HUES64 (cell line): ENCODE data around the gene CALB2.

Experiments used
- H3K27ac ChIP-seq: 2 replicates; pipeline ENCODE4 v1.7.0; 2013; ENCODE audit warnings: low read depth, low read length, inconsistent platforms
- H3K27me3 ChIP-seq: 2 replicates; pipeline ENCODE4 v1.6.1; 2013; ENCODE audit warnings: mild to moderate bottlenecking, low read length; ENCODE audit not compliant: insufficient read depth
- H3K36me3 ChIP-seq: 2 replicates; pipeline ENCODE4 v1.6.1; 2013; ENCODE audit warnings: mild to moderate bottlenecking, low read length; ENCODE audit not compliant: insufficient read depth
- H3K4me1 ChIP-seq: 2 replicates; pipeline ENCODE4 v1.6.1; 2013; ENCODE audit warnings: mild to moderate bottlenecking, low read length, moderate library complexity; ENCODE audit not compliant: insufficient read depth
- H3K4me3 ChIP-seq: 2 replicates; pipeline ENCODE4 v1.5.1; 2013; ENCODE audit warnings: mild to moderate bottlenecking, low read length, moderate library complexity
- H3K9ac ChIP-seq: 2 replicates; pipeline ENCODE4 v1.6.1; 2013; ENCODE audit warnings: mild to moderate bottlenecking, low read depth, low read length
- H3K9me3 ChIP-seq: 2 replicates; pipeline ENCODE4 v1.6.1; 2013; ENCODE audit warnings: low read depth, low read length; ENCODE audit not compliant: insufficient read depth
- WGBS: fragments of 150-250, 120-280 bp; methylation state at CpG from one replicate; pipeline ENCODE4 v1.1.7; 2013; ENCODE audit warnings: missing lambda C conversion rate; 5-methylcytosine and 5-hydroxymethylcytosine counted together

The CALB2 gene

DNA sequence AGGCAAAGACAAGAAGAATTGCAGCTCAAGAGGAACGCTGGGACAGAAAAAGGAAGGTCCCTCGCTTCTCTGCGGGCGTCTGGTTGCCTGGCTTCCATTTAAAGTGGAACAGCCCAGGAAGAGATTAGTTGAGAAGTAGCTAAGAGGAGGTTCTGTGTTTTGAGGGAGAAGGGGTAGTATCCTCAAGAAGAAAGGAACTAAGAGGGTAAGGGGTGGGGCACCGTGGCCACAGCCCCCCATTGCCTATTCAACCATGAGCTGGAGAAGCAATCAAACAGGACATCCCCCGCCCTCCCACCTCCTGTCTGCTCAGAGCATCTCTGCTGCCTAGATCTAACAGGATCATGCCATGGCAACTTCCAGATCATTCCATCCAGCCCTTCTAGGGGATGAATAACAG is 18.1 kb upstream of the CALB2 start:
- H3K36me3 ChIP-seq, result no peaks in the 10 kb centered on the region
- H3K4me1 ChIP-seq, result no peaks in the 10 kb centered on the region; the same call in 1 of the 2 replicates
- no peaks in the 10 kb centered on the region for H3K27me3 ChIP-seq
- H3K9ac ChIP-seq, result no peak overlapping the region
- no peak overlapping the region for H3K27ac ChIP-seq
- H3K9me3 ChIP-seq, result no peaks in the 10 kb centered on the region
- WGBS, result 89% methylated on average over 6 of the region's 6 CpGs
- H3K4me3 ChIP-seq, result no peak overlapping the region

DNA sequence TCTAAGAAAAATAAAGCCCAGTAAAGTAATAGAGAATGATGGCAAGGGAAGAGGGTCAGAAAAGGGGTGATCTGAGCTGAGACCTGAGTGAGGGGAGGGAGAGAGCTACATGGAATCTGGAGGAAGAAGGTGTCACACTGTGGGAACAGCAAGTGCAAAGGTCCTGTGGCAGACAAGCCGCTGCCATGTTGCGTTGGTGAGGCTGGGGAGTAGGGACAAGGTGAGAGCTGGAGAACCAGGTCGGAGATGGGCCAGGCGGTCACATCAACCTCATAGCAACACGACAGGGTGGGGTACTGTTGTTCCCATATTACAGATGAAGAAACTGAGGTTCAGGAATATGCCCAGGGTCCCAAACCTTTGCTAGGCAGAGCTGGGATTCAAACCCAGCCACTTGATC is 16.6 kb upstream of the CALB2 start:
- Histone ChIP-seq H3K9ac (no peak overlapping the region), H3K27me3 (no peaks in the 10 kb centered on the region), H3K9me3 (no peaks in the 10 kb centered on the region), H3K4me3 (no peak overlapping the region), H3K4me1 (no peaks in the 10 kb centered on the region; the same call in 1 of the 2 replicates), H3K27ac (no peak overlapping the region), H3K36me3 (no peaks in the 10 kb centered on the region)
- WGBS, result 94% methylated on average over 5 of the region's 5 CpGs

DNA sequence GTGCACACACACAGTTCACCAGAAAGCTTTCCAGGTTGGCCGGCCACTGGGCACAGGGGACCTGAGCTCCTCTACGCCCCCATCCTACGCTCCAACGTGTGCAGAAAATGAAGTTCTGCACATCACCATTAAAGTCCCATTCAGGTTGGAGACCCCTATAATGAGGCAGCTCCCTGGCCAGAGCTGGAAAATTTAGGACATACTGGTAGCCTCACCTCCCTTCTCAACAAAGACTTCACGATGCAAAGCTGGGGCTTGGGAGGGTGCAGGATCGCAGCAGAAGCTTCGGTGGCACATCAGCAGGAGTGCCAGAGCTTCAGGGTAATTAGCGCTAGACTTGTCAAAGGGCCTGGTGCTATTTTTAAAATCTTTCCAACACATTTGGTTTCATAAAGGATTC is 15.4 kb upstream of the CALB2 start:
- H3K27ac ChIP-seq, result no peak overlapping the region
- WGBS, result 83% methylated on average over 8 of the region's 8 CpGs
- H3K4me1 ChIP-seq, result no peaks in the 10 kb centered on the region; the same call in 1 of the 2 replicates
- H3K9ac ChIP-seq, result no peak overlapping the region
- H3K9me3 ChIP-seq, result no peaks in the 10 kb centered on the region
- no peaks in the 10 kb centered on the region for H3K36me3 ChIP-seq
- no peak overlapping the region for H3K4me3 ChIP-seq
- H3K27me3 ChIP-seq, result no peaks in the 10 kb centered on the region

DNA sequence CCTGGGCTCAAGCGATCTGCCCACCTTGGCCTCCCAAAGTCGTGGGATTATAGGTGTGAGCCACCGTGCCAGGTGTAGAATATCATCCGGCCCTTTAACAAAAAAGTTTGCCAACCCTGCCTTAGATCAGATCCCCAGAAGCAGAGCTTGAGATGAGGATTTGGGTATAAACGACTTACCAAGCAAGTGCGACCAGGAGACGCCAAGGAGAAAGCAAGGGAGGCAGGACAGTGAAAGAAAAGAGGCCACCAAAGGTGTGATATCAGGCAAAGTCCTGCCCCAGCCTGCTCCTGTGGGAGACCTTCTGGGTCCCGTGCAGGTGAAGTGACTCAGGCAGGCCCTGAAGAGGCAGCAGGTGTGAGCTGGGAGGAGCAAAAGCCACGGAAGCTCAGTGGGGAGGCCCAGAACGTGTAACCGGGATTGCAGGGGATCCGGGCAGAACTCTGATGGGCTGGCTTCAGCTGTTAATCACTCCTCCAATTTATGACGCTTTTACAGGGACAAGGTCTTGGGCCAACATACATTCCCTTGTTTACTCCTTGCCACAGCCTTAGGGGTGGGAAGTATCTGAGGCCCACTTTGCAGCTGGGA is 14.1 kb upstream of the CALB2 start:
- H3K4me3 ChIP-seq, result no peak overlapping the region
- no peaks in the 10 kb centered on the region; the same call in 1 of the 2 replicates for H3K4me1 ChIP-seq
- H3K27me3 ChIP-seq, result no peaks in the 10 kb centered on the region
- no peaks in the 10 kb centered on the region for H3K9me3 ChIP-seq
- no peaks in the 10 kb centered on the region for H3K36me3 ChIP-seq
- 83% methylated on average over 13 of the region's 13 CpGs for WGBS
- no peak overlapping the region for H3K9ac ChIP-seq
- H3K27ac ChIP-seq, result no peak overlapping the region

DNA sequence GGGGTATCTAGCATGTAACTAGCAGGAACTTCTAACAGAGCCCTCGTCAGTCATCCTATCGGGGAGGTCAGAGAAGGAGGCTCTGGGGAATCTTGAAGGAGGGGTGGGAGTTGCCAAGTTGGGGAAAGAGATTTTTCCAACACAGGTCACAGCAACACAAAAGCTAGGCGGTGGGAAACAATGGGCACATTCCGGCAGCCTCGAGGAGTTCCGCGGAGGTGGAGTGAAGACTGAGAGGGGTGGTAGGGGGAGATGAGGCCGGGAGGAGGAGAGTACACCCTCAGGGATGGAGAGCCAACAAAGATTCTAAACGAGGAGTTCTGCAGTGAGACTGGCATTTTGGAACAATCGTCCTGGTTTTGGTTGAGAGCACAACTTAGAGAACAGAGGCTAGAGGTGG is 13.5 kb upstream of the CALB2 start:
- Histone ChIP-seq H3K9me3 (no peaks in the 10 kb centered on the region), H3K4me1 (no peaks in the 10 kb centered on the region; the same call in 1 of the 2 replicates), H3K9ac (no peak overlapping the region), H3K27me3 (no peaks in the 10 kb centered on the region), H3K36me3 (no peaks in the 10 kb centered on the region), H3K4me3 (no peak overlapping the region), H3K27ac (no peak overlapping the region)
- WGBS, result 77% methylated on average over 10 of the region's 10 CpGs

DNA sequence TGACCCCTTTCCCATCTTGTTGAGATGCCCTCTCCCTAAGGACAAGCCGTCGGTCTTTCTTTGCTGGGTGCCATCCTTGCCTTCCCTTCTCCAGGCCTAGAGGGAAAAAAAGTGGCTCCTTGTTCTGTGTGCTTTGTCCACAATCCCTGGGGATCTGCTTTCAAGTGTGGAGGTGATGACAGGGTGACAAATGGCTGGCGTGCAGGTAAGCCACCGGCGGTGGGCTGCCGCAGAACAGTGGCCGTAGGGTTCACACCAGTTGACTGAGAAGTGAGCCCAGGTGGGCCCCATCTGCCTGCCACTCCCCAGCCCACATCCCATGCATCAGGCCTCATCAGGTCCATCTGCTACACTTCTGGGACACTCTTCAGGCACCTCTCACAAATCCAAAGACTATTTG is 11.4 kb upstream of the CALB2 start:
- H3K9ac ChIP-seq, result no peak overlapping the region
- H3K36me3 ChIP-seq, result no peaks in the 10 kb centered on the region
- WGBS, result 91% methylated on average over 7 of the region's 7 CpGs
- no peaks in the 10 kb centered on the region; the same call in 1 of the 2 replicates for H3K4me1 ChIP-seq
- no peaks in the 10 kb centered on the region for H3K27me3 ChIP-seq
- H3K4me3 ChIP-seq, result no peak overlapping the region
- H3K9me3 ChIP-seq, result no peaks in the 10 kb centered on the region
- H3K27ac ChIP-seq, result no peak overlapping the region

DNA sequence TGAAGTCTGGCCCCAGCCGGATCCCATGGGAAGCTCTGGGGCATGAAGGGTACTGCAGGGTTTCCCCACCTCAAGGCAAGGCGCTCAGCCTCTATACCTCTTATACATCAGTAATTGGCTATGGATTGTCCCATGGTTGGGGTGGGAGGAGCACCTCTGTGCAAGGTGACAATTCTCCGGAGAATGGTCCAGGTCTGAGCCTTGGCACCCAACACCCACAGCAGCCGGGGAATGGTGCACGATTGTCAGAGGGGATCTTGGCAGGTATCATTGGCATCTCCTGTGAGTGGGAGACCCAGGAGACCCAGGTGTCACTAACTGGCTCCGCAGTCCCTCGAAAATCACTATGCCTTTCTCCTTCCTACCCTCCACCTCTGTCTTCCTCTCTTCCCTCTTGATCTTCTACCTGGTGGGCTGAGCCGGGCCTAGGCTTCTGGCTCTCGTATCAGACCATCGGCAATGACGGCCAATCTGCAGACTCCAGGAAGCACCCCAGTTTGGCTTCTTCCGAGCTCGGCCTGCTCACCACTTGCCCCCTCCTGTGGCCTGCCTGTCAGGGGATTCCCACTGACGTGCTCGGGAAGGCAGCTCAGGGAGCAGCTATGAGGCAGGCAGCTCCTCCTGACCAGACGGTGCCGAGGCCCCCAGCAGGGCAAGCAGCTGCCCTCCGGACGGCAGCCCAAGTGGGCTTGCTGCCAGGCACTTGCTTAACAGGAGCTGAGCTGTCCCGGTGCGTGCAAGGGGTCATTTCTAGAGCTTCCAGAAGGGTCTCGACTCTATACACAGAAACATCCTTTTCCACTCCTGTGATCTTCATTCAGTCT is 10.0 kb upstream of the CALB2 start:
- Histone ChIP-seq H3K36me3 (no peaks in the 10 kb centered on the region), H3K27ac (no peak overlapping the region), H3K9me3 (no peaks in the 10 kb centered on the region), H3K9ac (no peak overlapping the region), H3K27me3 (no peaks in the 10 kb centered on the region), H3K4me3 (no peak overlapping the region), H3K4me1 (no peaks in the 10 kb centered on the region; the same call in 1 of the 2 replicates)
- WGBS, result 92% methylated on average over 21 of the region's 22 CpGs

DNA sequence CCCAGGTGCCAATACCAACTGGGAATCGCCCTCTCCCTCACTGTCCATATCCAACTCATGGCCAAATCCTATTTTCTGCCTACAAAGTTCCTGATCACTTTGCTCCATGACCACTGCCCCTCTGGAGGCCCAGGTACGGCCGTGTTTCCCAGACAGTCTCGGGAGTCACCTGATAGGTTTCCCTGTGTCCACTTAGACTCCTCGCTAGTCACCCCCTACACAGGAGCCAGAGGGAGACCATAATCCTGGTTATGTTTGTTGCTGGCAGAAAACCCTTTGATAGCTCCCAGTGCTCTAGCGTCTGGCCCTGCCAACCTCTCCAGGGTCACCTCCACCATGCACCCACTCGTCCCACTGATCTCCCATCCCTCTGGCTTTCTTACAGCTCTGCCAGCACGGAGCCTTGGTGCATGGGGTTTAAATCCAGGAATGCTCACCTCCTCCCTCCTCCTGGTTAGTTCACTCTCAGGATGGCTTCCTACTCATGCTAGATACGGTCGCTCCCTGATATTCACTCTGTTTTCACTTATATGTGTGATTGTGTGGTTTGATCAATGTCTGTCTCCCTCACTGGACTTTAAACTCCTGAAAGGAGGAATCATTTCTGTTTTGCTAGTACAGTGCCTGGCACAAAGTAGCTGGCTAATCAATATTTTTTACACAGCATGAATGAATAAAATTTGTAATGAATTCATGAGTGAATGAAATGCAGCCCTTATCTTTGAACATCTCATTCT is 7.5 kb upstream of the CALB2 start:
- no peaks in the 10 kb centered on the region for H3K4me1 ChIP-seq
- H3K27me3 ChIP-seq, result no peaks in the 10 kb centered on the region
- H3K4me3 ChIP-seq, result no peak overlapping the region
- H3K9me3 ChIP-seq, result no peaks in the 10 kb centered on the region
- no peak overlapping the region for H3K9ac ChIP-seq
- H3K36me3 ChIP-seq, result no peaks in the 10 kb centered on the region
- H3K27ac ChIP-seq, result no peak overlapping the region
- 87% methylated on average over 10 of the region's 10 CpGs for WGBS

DNA sequence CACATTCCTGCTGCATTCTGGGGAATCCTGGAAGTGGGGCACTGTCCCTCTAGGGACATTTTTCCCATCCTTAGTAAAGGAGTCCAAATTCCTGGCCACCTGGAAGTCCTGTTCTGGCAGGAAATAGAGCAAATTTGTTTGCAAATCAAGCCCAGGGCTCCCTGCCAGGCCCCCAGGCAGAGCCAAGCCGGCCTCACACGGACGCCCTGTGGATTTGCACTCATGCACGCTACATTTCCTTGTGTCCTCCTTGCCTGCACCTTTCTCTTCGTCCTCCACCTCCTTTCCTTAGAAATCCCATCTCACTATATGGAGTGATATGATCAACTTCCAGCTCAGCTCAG is 7.0 kb upstream of the CALB2 start:
- Histone ChIP-seq H3K36me3 (no peaks in the 10 kb centered on the region), H3K27me3 (no peaks in the 10 kb centered on the region), H3K9ac (no peak overlapping the region), H3K9me3 (no peaks in the 10 kb centered on the region), H3K4me3 (no peak overlapping the region), H3K4me1 (no peaks in the 10 kb centered on the region), H3K27ac (no peak overlapping the region)
- WGBS, result 58% methylated on average over 5 of the region's 5 CpGs

DNA sequence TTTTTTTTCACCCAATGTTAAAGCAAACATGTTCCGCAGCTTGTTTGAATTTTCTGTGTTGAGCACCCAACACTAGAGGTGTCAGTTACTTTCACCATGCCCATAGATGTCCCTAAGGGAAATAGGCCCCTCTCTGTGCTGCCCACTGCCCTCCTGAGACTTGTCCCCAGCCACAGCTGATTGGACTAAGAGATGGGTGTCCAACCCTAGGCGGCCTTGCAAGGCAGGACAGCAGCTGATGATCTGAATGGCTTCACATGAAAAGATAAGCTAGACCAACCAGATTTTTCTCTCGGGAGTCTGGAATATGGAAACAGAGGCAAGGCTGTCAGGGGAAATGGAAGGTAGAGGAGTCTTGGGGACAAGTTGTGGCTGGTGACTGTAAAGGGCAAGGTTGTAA is 6.1 kb upstream of the CALB2 start:
- 94% methylated on average over 3 of the region's 3 CpGs for WGBS

DNA sequence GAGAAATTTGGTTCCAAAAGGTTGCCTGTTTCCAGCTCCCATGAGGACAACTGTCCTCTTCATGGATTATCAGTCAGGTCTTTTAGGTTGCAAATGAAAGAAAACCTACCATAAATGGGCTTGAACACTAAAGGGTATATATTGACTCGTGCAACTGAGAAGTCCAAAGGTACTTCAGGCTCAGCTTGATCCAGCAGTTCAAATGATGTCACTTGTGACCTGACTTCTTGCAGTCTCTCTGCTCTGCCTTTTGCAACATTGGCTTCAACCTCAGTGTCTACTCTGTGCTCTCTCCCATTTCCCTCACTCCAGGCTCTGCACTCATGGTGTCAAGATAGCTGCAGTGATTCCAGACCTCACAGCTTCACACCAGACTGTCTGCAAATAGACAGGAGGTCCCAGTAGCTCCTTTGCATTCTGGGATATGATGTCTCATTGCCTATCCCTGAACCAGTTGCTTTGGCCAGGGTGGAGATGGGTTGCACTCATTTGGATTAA is 5.5 kb upstream of the CALB2 start:
- no peaks in the 10 kb centered on the region for H3K9me3 ChIP-seq
- 96% methylated on average over 1 of the region's 1 CpG for WGBS

More for the DNA sequence above, 6.1 kb upstream of the CALB2 start:
- Histone ChIP-seq H3K36me3 (no peaks in the 10 kb centered on the region), H3K9me3 (no peaks in the 10 kb centered on the region), H3K27me3 (peaks cover 6% of the 10 kb centered on the region), H3K4me3 (no peak overlapping the region), H3K4me1 (no peaks in the 10 kb centered on the region), H3K9ac (no peak overlapping the region), H3K27ac (no peak overlapping the region)

More for the DNA sequence above, 5.5 kb upstream of the CALB2 start:
- H3K9ac ChIP-seq, result no peak overlapping the region
- no peaks in the 10 kb centered on the region for H3K36me3 ChIP-seq
- no peak overlapping the region for H3K27ac ChIP-seq
- H3K27me3 ChIP-seq, result peaks cover 11% of the 10 kb centered on the region
- H3K4me3 ChIP-seq, result no peak overlapping the region
- peaks cover 2% of the 10 kb centered on the region; the same call in 1 of the 2 replicates for H3K4me1 ChIP-seq
